Stimulated activated CD8-positive, alpha-beta memory T cell treated with anti-CD3 and anti-CD28 coated beads, Interleukin-7, amount 100 ng/mL, for 4 hours (primary cell): ENCODE results near the gene CCDC69.

Experiments
- DNase-seq, 2 donors: peaks; one replicate each; pipeline ENCODE4 v3.0.0-alpha.2; 2020; ENCODE audit warnings: low read depth in 2 of 2

Gene CCDC69

DNA sequence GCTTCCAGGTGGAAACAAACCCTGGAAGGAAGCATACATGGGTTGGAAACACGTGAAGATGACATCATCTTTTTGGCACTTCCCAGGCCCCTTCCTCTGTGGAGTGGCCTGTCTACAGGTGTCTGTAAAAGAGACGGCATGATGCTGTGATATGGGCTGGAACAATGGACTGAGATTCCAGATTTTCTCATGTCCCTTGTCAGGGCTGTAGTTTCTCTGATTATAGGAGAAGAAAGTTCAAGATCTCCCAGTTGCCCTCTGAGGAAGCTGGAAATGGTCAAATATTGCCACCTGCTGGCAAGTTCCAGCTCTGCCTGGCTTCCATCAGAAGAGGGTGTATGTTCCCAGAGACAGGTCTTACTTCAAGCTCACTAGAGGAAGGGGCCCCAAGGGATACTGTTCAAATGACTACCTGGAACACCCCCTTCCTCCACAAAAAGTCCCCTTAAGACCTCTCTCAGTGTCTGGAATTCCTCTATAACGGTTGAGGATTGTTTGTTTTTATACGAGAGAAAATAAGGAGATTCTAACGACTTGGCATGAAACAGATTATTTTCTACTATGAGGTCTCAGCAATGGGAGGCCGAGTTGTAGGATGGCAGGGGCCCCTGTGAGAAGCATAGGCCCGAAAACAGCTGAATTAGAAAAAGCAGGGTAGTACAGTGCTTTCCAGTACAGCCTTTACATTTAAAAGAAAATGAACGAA, 59.1 kb downstream of the CCDC69 start:
- peak; percentile 54 to 76 for DNase-seq

DNA sequence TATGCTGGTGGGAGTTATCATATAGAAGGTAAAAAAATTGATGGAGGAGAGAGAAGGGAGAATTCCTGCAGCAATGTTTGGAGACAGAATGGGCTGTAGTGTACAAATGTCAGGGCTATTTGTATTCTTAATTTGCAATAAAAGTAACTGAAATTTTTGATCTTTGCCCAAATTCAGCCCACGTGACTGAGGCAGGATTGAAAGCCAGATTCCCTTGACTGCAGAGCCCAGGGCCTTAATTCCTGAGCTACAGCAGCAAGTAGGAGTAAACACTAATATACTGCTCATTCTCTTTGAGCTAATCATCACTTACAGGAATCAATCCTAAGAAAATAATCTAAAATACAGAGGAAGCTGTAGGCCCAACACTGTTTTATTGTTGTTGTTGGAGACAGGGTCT, 61.1 kb downstream of the CCDC69 start:
- DNase-seq, result no peak

DNA sequence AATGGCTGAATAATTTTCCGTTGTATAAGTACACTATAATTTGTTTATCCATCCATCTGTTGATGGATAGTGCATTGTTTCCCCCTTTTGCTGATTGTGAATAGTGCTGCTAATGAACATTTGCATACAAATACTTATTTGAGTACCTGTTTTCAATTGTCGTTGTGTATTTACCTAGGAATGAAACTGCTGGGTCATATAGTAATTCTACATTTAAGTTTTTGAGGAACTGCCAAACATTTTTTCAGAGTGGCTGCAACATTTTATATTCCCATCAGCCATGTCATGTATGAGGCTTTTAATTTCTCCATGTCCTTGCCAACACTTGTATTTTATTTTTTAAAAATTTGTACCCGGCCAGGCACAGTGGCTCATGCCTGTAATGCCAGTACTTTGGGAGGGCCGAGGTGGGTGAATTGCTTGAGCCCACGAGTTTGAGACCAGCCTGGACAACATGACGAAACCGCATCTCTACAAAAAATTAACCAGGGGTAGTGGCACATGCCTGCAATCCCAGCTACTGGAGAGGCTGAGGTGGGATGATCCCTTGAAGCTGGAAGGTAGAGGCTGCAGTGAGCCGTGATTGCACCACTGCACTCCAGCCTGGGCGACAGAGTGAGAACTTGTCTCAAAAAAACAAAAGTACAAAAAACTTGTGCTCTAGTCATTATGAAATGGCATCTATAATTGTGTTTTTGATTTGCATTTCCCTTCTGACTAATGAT, 64.1 kb downstream of the CCDC69 start:
- DNase-seq, result no peak

DNA sequence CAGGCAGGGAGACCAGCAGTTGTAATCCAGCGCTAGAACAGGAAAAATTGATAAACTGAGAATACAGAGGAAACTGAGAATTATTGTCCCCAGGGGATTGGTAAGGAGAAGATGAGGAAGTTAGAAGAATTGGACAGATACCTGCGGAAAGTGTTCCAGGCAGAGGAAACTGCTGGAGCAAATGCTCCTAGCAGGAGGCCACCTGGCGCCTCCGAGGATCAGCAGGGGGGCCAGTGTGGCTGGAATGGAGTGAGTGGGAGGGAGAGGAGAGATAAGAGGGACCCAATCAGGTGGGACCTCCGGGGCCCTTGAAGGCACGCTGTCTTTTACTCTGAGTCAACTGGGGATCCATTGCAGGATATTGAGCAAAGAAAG, 65.6 kb downstream of the CCDC69 start:
- no peak for DNase-seq

DNA sequence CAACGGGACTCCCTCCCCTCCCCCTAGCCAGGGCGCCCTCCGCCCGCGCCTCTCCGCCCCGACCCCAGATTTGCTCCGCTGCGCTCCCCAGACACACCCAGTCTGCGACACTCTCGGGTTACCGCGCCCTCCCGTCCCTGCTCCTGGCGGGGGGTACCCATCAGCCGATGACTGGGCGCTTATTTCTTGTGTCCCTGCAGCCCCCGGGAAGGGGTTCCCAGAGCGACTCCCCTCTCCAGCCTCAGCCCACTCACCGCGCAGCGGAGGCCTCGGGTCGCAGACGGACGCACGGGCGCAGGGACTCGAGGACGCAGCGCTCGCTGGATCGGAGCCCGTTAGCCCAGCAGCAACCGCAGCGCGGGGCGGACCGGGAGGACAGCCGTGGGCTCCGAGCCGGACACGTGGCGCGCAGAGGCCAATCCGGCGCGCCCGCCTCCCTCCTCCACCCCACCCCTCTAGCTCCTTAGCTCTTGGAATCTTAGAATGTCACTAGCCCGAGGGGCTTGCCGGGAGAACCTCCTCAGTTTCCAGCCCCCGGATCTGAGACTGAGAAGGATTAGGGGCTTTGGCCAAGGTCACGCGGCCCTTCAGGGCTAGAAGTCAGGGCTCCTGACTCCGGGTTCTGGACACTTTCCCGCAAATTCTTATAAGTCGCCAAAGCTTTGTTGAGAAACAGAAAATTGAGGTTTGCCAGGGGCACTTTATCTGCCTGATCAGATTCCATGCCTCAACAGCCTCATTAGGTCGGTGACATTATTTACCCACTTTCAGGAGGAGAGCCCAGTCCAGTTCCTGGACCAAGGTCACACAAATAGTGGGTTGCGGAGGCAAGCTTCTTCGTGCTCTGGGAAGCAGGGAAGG, 66.2 kb downstream of the CCDC69 start, which contains the start of gene ANXA6:
Gene ANXA6, minus strand, starts transcription at position 354 of the 861 bp plus-strand sequence. CDS start 9,878 bp downstream, outside the sequence.
- DNase-seq, result peak in 1 of 2 donors; percentile 63

DNA sequence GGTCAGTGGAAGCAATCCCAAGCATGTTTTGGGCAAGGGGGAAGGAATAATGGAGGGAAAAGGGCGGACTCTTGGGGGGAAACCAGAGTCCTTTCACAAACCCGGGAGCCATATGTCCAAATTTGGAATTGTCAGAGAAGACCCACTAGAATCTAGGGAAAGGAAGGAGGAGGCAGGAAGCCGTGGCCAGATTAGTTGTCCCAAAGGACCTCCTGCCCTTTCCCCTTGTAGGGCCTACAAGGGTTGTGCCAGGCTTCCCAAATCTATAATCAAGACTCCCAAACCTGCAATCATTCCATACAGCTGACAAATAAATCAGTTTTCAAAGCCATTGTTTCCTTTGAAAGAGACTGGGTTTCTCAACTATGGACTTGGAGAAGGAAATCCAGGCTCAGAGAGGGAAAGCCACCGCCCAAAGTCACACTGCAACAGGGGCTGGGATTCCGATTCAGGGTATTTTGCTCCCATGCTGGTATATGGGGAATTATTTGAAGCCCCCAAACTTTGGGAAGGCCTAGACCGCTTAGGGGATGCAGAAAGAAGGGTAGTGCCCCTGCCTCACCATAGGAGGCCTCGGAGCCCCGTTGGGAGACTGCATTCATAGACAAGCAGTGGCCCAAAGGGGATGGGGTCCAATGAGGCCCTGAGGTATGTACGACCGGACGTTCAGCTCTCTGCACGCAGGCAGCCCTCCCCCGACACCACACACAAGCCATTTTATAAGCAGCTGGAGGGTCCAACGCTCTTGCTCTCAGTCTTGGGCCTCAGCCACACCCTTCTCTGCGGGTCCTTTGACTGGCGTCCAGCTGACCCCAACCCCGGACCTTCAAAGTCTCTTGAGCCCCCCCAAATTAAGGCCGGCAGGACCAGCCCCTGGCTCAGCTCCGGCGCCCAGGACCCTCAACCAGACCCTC, 67.1 kb downstream of the CCDC69 start:
- no peak for DNase-seq

DNA sequence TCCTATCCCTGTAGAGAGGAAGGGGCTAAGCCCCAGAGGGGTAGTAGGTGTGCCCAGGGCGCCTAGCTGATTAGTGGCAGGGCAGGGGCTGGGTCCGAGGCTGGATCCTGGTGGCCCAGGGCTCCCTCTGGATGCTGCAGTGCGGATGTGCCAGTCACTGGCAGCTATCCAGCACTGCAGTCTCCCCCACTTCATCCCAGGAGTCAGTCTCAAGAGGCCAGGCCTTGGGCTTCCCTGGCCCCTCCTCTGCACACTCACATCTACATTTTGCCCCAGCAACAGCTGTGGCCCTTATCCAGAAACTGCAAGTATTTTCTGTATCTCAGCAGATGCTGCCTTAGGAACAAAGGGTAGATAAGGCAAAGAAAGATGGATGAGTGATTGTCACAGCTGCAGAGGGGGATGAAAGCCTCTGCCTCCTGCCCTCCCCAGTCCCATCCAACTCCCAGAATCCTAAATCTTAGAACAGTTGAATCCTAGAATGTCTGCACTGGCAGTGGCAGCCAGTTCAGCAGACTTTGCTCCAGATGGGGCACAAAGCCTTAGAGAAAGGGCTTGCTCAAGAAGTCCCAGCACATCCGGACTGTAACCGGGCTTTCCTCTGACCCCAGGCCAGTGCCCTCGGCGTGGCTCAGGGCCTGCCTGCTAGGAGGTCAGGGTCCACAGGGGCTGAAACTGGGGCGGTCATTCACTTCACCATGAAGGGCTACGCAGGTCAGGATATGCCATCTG, 68.0 kb downstream of the CCDC69 start:
- no peak for DNase-seq

DNA sequence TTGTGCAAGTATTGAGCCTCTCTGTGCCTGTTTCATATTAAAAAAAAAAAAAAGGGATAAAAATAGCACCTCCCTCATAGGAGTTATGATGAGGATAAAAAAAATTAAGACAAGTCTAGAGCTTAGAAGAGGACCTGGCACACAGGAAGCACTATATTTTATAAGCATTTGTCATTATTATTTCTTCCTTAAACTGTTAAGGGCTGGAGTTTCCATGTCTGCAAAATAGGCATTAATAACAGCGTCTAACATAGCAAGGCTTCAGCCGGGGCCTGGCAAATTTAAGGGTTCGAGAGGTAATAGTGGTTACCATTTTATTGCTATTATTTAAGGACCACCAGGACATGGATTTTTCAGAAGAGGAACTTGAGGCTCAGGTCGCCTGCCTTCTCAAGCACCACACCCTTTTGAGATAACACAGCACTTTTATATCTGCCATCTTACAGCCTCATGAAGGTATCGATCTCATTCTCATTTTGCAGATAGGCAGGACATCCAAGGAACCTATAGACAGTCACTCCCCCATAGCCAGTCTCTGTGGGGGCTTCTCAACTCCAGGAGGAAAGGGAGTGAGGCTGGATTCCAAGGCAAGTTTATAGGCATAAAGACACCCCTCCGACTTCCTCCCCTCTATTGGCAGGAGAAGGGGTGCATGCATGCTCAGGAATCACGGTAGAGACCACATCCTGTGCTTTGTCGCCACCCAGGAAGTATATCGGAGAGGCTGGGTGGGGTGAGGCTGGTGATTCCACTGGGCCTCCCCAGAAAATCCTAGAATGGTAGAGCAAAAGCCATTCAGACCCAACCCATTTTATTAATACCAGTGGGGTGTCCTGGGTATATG, 68.7 kb downstream of the CCDC69 start:
- DNase-seq, result peak; percentile 28 to 43

DNA sequence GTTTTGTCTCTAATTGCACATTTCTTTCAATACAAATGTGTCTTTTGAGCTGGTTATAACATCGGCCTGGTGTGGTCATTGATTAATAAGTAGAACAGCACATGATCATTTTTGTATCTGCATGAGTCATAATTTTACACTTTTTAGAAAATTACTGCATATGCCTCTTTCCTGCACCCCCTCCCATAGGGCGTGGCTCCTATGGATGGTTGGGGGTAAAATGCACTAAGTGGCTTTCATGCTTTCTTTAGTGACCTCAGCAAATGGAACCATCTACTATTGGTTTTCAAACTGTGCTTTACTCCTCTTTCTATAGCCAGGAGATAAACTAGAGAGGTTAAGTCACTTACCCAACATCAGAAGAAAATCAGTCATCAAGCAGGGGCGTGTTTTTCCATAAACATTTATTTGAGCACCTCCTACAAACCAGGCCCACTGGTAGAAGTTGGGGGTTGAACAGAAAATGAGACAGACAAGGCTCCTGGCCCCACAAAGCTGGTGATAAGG, 70.1 kb downstream of the CCDC69 start:
- peak in 1 of 2 donors; percentile 50 for DNase-seq

DNA sequence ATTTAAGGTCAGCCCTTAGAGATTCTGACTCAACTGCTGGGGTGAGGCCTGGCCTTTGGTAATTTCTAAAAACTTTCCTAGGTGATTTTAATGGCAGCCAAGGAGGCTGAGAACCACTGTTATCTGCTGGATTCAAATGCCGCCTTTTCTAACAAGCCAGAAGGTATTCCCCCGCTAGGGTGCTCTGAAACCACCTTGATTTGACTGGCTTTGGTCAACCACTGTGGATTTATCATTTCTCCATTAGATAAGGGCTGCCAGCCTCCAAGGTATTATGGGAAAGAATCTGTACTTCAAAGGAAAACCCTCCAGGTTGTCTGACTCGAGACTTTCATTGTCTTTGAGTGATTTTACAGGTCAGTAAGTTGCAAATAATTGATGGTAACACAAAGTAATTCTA, 70.6 kb downstream of the CCDC69 start:
- no peak for DNase-seq

DNA sequence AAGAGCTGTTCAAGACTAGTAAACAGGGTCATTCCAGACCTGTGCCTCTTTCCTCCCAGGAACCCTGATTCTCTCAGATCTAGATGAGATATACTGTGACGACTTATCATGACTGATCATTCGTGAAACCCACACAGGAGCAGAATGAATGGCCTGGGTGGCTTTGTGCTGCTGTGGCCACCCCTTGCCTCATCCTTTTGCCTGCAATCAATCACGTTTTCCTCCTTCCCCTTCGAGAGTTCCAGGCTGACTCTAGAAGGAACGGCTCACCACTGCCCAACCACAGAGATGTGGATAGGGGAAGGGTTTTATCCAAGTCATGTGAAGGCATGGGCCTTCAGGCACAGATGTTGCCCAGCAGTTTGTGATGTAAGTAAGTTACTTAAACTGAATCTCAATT, 72.1 kb downstream of the CCDC69 start:
- no peak for DNase-seq

DNA sequence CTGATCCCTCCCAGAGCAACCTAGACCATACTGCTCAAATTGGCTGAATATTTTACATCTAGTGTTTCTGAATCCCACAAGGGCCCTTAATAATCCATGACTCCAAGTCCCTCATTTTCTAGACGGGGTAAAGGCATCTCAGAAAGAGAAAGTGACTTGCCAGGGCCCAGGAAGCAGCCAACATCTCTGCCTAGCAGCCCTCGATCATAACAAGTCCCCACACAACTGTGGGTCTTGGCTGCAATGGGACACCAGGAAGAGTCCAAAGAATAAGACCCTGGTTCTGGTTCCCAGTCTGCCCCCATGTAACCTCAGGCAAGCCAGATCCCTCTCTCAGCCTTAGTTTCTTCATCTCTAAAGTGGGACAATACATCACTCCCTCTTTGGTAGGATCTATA, 72.6 kb downstream of the CCDC69 start:
- DNase-seq, result no peak

DNA sequence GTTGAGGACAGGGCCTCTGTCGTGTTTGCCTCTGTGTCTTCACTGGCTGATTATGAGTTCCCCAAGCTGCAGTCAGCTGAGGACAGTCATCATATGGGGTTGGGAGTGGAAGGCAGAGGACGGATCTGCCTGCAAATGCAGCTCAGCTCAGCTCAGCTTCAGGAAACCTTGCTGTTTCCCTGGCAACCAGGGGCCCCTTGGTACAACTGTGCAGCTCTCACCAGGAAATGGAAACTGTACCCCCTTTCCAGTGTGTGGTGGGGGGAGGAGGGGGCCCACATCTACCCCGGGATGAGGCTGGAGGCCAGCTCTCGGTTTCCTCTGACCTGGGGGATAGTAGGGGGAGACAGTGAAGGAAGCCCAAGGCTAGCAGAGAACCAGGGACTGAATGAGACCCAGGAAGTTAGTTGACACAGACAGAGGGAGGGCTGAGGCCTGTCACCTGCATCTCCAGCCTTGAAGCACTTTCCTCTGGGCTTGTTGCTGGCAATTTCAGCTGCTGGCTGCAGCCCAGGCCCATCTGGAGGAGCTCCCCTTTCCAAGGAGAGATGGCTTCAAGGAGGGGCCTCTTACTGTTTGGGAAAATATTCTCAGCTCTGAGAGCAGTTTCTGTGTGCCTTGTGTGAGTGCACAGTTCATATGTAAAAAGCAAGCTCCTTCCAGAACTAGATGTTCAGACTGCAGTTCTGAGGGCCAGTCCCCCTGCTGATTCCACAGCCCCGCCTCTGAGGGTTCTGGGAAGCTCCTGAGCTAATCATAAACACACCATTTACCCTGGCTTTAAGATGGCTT, 73.2 kb downstream of the CCDC69 start:
- DNase-seq, result peak; percentile 46 to 49

DNA sequence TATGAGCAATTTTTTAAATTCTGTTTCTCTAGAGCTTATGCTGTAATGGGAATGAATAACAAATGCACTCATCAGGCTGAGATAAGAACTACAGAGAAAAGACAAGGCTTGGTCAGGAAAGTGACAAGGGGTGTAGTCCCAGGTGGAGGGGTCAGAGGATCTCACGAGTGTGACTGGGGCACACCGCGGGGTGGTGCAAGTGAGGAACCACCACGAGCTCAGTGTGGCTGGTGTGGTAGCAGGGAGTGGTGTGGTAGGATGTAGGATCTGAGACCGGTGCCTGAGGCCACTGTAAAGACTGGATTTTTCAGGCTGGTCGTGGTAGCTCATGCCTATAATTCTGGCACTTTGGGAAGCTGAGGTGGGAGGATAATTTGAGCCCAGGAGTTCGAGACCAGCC, 75.3 kb downstream of the CCDC69 start:
- DNase-seq, result no peak

DNA sequence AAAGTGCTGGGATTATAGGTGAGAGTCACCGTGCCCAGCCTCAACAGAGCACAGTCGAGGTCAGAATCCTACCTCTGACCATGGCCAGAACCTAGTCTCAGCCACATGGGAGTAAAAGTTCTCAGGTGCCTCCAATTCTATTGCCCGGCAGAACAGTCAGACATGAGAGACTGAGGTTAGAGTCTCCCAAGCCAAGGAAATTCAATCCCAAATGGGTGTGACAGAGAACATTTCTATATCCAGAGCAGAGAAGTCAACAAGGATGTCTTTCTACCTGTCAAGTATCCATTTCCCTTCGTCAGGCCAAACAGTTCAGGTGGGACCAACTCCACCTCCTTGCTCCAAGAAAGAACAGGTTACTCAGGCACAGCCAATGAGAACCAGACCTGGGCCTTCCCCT, 76.9 kb downstream of the CCDC69 start:
- no peak for DNase-seq

DNA sequence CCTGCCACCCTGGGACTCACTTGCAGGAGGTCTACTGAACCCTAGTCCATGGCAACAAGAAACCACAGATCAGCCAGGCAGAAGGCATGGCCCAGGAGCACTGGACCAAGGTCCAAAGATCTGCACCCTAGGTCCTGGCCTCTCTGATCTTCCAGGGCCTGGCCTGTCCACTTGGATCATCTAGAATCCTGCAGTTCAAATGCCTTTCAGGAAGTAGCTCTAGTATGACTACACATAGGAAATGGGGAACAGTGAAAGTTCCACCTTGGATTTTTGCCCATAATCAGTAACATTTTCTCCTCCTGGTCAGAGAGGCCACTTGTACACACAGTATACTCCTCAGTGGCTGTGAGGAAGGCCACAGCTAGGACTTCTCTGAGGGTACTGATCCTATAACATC, 77.8 kb downstream of the CCDC69 start:
- no peak for DNase-seq

DNA sequence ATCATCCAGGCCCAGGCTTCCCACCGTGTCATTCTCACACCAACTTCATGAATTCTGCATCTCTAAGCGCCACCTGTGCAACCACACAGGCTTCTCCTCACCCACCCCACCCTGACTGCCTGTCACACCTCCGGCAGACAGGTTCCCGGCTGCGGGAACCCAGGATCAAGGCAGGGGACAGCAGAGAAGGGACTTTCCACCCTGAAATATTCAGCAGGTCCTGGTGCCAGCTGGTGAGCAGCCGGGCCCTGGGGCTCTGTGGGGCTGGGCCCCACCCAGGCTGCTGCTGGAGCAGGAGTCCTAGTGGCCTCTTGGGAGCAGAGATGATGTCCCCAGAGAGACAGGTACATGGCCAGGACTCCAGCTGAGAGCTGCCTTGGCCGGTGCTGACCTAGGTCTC, 79.0 kb downstream of the CCDC69 start:
- no peak for DNase-seq

DNA sequence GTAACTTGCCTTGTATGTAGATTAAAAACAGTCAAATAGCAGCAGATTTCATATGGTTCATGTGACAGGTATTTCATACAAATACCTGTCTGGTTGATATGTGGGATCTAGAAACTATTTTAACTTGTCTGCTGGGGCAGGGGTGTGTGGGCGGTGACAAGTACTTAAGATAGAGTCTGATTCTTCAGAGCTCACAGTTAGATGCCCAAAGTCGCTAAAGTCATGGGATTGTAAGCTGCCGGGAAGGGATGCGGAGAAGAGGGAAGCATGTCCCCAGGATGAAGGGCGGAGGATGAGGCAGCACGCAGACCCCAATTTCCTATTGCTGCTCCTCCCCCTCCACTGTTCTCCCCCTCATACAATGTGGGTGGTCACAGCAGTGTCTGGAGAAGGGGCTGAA, 79.6 kb downstream of the CCDC69 start:
- no peak for DNase-seq

DNA sequence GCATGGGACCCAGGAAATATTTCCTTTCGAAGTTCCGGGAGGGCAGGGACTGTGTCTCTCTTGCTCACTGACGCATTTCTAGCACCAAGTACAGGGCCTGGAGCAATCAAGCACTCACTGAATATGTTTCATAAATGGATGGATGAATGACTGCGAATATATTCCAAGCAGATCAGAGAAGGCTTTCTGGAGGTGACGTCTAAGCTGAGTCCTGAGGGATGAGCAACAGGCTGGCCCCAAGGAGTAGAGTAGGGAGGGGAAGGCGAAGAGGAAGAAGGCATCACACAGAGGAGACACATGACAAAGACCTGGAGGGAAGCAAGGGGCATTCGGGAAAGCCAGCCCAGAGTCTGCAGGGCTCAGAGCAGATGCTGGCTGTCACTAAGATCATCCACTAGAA, 80.2 kb downstream of the CCDC69 start:
- no peak for DNase-seq
